Measurements from ENCODE around the gene SLC4A9.

DNA sequence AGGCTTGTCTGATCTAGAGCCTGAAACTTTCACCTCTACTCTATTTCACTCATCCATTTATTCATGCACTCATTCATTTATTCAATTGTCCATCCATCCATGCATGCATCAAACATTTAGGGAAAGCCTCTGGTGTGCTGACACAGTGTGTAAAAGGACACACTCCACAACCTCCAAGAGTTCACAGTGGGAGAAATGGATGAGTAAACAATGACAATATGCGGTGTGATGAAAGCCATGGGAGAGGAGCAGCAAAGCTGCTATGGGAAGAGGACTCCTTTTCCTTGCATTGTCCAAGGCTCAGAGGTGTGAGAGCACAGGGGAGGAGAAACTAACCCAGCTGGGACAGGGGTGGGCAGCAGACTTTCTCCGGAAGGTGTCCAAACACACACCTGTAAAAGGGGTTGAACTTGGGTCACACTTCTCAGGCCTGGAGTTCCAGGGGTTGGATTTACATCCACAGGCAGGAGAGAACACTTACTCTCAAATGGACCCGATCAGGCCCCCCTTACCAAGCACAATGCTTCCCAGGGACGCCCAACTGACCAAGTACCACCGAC lies 35.9 kb upstream of the SLC4A9 start:
- TF ChIP-seq, protein P1, sequence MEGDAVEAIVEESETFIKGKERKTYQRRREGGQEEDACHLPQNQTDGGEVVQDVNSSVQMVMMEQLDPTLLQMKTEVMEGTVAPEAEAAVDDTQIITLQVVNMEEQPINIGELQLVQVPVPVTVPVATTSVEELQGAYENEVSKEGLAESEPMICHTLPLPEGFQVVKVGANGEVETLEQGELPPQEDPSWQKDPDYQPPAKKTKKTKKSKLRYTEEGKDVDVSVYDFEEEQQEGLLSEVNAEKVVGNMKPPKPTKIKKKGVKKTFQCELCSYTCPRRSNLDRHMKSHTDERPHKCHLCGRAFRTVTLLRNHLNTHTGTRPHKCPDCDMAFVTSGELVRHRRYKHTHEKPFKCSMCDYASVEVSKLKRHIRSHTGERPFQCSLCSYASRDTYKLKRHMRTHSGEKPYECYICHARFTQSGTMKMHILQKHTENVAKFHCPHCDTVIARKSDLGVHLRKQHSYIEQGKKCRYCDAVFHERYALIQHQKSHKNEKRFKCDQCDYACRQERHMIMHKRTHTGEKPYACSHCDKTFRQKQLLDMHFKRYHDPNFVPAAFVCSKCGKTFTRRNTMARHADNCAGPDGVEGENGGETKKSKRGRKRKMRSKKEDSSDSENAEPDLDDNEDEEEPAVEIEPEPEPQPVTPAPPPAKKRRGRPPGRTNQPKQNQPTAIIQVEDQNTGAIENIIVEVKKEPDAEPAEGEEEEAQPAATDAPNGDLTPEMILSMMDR (IDR thresholded peaks at IDR 0.05), result no peak
- TF ChIP-seq POLR2A (IDR thresholded peaks at IDR 0.05), result no peak
